Colonic mucosa (tissue), 4 donors: ENCODE results near the gene PRCC. TPM values are rescaled to one million over a fixed set of nuclear protein-coding genes. Genes with fewer than 3 reads are reported as not detected.

Source experiments
- DNase-seq: peaks from one replicate; pipeline ENCODE4 v3.0.0-alpha.2; 2020
- H3K27ac ChIP-seq: fragments of 200-600 bp; one replicate; pipeline ENCODE4 v1.8.0; 2021
- H3K27me3 ChIP-seq: fragments of 200-600 bp; one replicate; pipeline ENCODE4 v1.8.0; 2021
- H3K36me3 ChIP-seq: fragments of 200-600 bp; one replicate; pipeline ENCODE4 v1.8.0; 2021
- H3K4me1 ChIP-seq: fragments of 200-600 bp; one replicate; pipeline ENCODE4 v1.8.0; 2021; ENCODE audit warnings: mild to moderate bottlenecking
- H3K4me3 ChIP-seq: fragments of 200-600 bp; one replicate; pipeline ENCODE4 v1.8.0; 2021
- H3K9ac ChIP-seq, 2 donors: one replicate each; pipeline ENCODE4 v1.7.0; 2013; ENCODE audit warnings: control low read depth in 2 of 2, low read depth in 2 of 2, low read length in 2 of 2
- H3K9me3 ChIP-seq: fragments of 200-600 bp; one replicate; pipeline ENCODE4 v1.8.0; 2021
- CTCF ChIP-seq: fragments of 200-600 bp; IDR thresholded peaks from one replicate; pipeline ENCODE4 v1.8.0; 2022; ENCODE audit warnings: antibody characterized with exemption, mild to moderate bottlenecking
- intact Hi-C: fragments of 100-400 bp; cut with DNase I; formaldehyde crosslinking; loops from one replicate; pipeline ENCODE4 v1.14.1; 2022
- total RNA-seq, 2 donors: library from RNA; stranded (reverse); fragmentation: NEBNext Ultra II Directional in 1 of 2; extraction: Animal tissue kit (Norgen Biotek cat#: 25700) in 1 of 2; gene quantifications; one replicate each; pipeline ENCODE4 v1.2.1, GENCODE V29; 2021
- donor health status: healthy.
- donor health status: DM: no; HTN: no; CAD: no.
- donor health status: DM: no; HTN: no; CAD: no.

Gene PRCC
- total RNA-seq, 2 donors from 2014 or later, result 57.1 to 58.7 TPM

GRCh38 chr1:156767879-156768604, 707 bp downstream of the PRCC start:
- H3K36me3 ChIP-seq, result peaks cover 3% of the 10 kb centered on the region
- no peaks in the 10 kb centered on the region for H3K27me3 ChIP-seq
- peak overlapping the region; percentile 93 for H3K4me3 ChIP-seq
- H3K4me1 ChIP-seq, result peaks cover 12% of the 10 kb centered on the region
- no peaks in the 10 kb centered on the region for H3K9me3 ChIP-seq
- intact Hi-C loops, result loop anchor here (5.0 kb wide), 1 partner anchor 41 kb away; the partner anchor contains the start of genes ISG20L2 and METTL25B
- DNase-seq, result peak; percentile 44
- H3K9ac ChIP-seq, result peak overlapping the region; percentile 94 to 97
- no peak for TF ChIP-seq CTCF
- H3K27ac ChIP-seq, result peak overlapping the region; percentile 82

- H3K9me3 ChIP-seq, result no peaks in the 10 kb centered on the region
- peaks cover 12% of the 10 kb centered on the region for H3K4me1 ChIP-seq
- intact Hi-C loops, result loop anchor here (5.0 kb wide), 1 partner anchor 41 kb away; the partner anchor contains the start of genes ISG20L2 and METTL25B
- no peak overlapping the region for H3K27ac ChIP-seq
- H3K9ac ChIP-seq, result peak overlapping the region; percentile 94 to 97
- peaks cover 3% of the 10 kb centered on the region for H3K36me3 ChIP-seq
- no peak for DNase-seq
- TF ChIP-seq CTCF, result no peak
- no peaks in the 10 kb centered on the region for H3K27me3 ChIP-seq
- peak overlapping the region; percentile 93 for H3K4me3 ChIP-seq
Measured at GRCh38 chr1:156768610-156769295, 1.4 kb downstream of the PRCC start.

GRCh38 chr1:156772222-156772621, 4.9 kb downstream of the PRCC start:
- Histone ChIP-seq H3K4me3 (no peak overlapping the region), H3K36me3 (peaks cover 3% of the 10 kb centered on the region), H3K9ac (no peak overlapping the region), H3K27me3 (no peaks in the 10 kb centered on the region), H3K27ac (no peak overlapping the region), H3K4me1 (peaks cover 12% of the 10 kb centered on the region), H3K9me3 (no peaks in the 10 kb centered on the region)
- no peak for DNase-seq
- intact Hi-C loops, result loop anchor here (5.0 kb wide), 1 partner anchor 35 kb away; no protein-coding TSS in a partner anchor
- TF ChIP-seq CTCF, result no peak

DNA sequence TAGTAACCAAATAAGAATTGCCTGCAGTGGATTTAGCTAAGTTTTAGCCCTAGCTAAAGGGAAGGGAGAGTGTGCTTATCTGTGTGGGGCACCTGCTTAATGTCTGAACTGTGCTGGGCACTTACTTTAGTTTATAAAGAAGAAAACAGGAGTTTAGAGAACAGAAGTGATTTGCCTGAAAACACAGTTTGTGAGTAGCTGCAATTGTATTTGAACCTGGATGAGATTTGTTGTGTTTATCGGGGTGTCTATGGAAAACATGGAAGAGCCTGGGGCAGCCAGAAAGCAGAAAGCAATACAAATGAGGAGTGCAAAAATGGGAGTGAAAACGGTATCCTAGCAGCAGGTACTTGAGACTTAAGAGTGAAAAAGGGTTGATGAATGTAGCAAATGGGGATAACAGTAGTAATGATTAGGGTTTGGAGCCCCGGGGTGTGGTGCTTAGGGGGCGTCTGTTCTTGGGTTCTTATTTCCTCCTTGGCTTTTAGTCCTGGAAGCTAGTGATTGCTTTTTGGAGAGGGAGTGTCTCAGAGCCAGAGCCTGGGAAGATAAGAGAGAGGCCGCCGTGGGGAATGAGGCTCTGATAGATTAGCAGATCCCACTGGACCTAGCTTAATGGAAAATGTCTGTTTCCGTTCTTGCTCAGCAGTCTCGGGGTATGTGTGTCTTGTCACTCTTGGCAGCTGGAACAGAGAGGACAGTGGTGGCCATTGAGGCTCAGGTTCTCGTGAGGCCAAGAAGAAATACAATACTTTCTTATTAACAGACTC, 5.6 kb downstream of the PRCC start:
- peaks cover 12% of the 10 kb centered on the region for H3K4me1 ChIP-seq
- H3K9ac ChIP-seq, result no peak overlapping the region
- intact Hi-C loops, result loop anchor here (5.0 kb wide), 1 partner anchor 36 kb away; no protein-coding TSS in a partner anchor

More for the DNA sequence above, 5.6 kb downstream of the PRCC start:
- DNase-seq, result no peak
- Histone ChIP-seq H3K4me3 (no peak overlapping the region), H3K9me3 (no peaks in the 10 kb centered on the region), H3K36me3 (peaks cover 3% of the 10 kb centered on the region), H3K27ac (no peak overlapping the region), H3K27me3 (no peaks in the 10 kb centered on the region)
- TF ChIP-seq CTCF, result no peak
